ENCODE data around the gene OR14A2.
"Not testable (repeated sequence)": the region's sequence is repeated elsewhere in the genome, so short reads cannot be mapped to it uniquely, and the experiment has no call there.

The OR14A2 gene

GRCh38 chr1:247747616-247748015 lies 325 bp downstream of the OR14A2 start:
- in situ Hi-C loops (cut with HindIII; ENCODE audit: low pct_ligation_motif_present, low sequenced_read_pairs): no loop called here
- no peaks in the 10 kb centered on the region for H3K36me3 ChIP-seq (replicated peaks)
- H3K27ac ChIP-seq: no peak overlapping the region
- no peak for DNase-seq
- H3K4me3 ChIP-seq (ENCODE audit: low read depth, low read length): no peak overlapping the region
- H3K27me3 ChIP-seq (replicated peaks): no peaks in the 10 kb centered on the region
- no peak for TF ChIP-seq CTCF (IDR thresholded peaks at IDR 0.05; ENCODE audit: low read depth, low read length, missing control alignments)

GRCh38 chr1:247746391-247746935 lies 1.5 kb downstream of the OR14A2 start:
- in situ Hi-C loops (cut with HindIII; ENCODE audit: low pct_ligation_motif_present, low sequenced_read_pairs): no loop called here
- no peak for DNase-seq
- TF ChIP-seq CTCF (IDR thresholded peaks at IDR 0.05; ENCODE audit: low read depth, low read length, missing control alignments): no peak
- Histone ChIP-seq H3K4me3 (ENCODE audit: low read depth, low read length) (no peak overlapping the region), H3K27ac (no peak overlapping the region), H3K36me3 (replicated peaks) (no peaks in the 10 kb centered on the region), H3K27me3 (replicated peaks) (no peaks in the 10 kb centered on the region)

GRCh38 chr1:247742215-247742760 lies 5.7 kb downstream of the OR14A2 start:
- in situ Hi-C loops (cut with HindIII; ENCODE audit: low pct_ligation_motif_present, low sequenced_read_pairs); H3K27me3 ChIP-seq (replicated peaks); H3K36me3 ChIP-seq (replicated peaks); H3K27ac ChIP-seq; H3K4me3 ChIP-seq (ENCODE audit: low read depth, low read length): not testable (repeated sequence)
- peak; percentile 35 for DNase-seq

GRCh38 chr1:247741756-247742155 lies 6.2 kb downstream of the OR14A2 start:
- in situ Hi-C loops (cut with HindIII; ENCODE audit: low pct_ligation_motif_present, low sequenced_read_pairs): no loop called here
- H3K4me3 ChIP-seq (ENCODE audit: low read depth, low read length): no peak overlapping the region
- no peak for DNase-seq
- no peaks in the 10 kb centered on the region for H3K36me3 ChIP-seq (replicated peaks)
- no peaks in the 10 kb centered on the region for H3K27me3 ChIP-seq (replicated peaks)
- TF ChIP-seq CTCF (IDR thresholded peaks at IDR 0.05; ENCODE audit: low read depth, low read length, missing control alignments): no peak
- H3K27ac ChIP-seq: no peak overlapping the region

GRCh38 chr1:247740721-247741120 lies 7.2 kb downstream of the OR14A2 start:
- no peak for DNase-seq
- Histone ChIP-seq H3K27ac (no peak overlapping the region), H3K36me3 (replicated peaks) (no peaks in the 10 kb centered on the region), H3K27me3 (replicated peaks) (no peaks in the 10 kb centered on the region), H3K4me3 (ENCODE audit: low read depth, low read length) (no peak overlapping the region)
- in situ Hi-C loops (cut with HindIII; ENCODE audit: low pct_ligation_motif_present, low sequenced_read_pairs): no loop called here
- TF ChIP-seq CTCF (IDR thresholded peaks at IDR 0.05; ENCODE audit: low read depth, low read length, missing control alignments): no peak

GRCh38 chr1:247738315-247738714 lies 9.6 kb downstream of the OR14A2 start, which contains the start of gene OR14K1:
TSS of gene OR14K1 (plus strand) at chr1:247738615. CDS start at chr1:247738615, 0 bp downstream.
- in situ Hi-C loops (cut with HindIII; ENCODE audit: low pct_ligation_motif_present, low sequenced_read_pairs): no loop called here
- Histone ChIP-seq H3K27ac (no peak within 1 kb of the TSS), H3K36me3 (replicated peaks) (no peaks in the 10 kb centered on the region), H3K4me3 (ENCODE audit: low read depth, low read length) (no peak within 1 kb of the TSS), H3K27me3 (replicated peaks) (no peaks in the 10 kb centered on the region)
- no peak for DNase-seq
- TF ChIP-seq CTCF (IDR thresholded peaks at IDR 0.05; ENCODE audit: low read depth, low read length, missing control alignments): no peak
